ENCODE data around the gene UQCRH. TPM values are rescaled to one million over a fixed set of nuclear protein-coding genes. Genes with fewer than 3 reads are reported as not detected.

The UQCRH gene
- polyA plus RNA-seq, 1 of the 3 experiments (the other 2 are of a cell fraction): 971 TPM

GRCh38 chr1:46285730-46286477, 17.6 kb upstream of the UQCRH start:
- ChIA-PET POLR2A (interaction anchor here (0.6 to 0.8 kb wide), 2 partner anchors 9 to 17 kb away, joined by 3 read pairs; partner anchors contain the start of gene LRRC41), CTCF (interaction anchor here (0.8 to 1.8 kb wide), 3 partner anchors 14 to 55 kb away, joined by 3 to 4 read pairs (median 4); partner anchors contain the start of gene NSUN4)
- H3K27me3 ChIP-seq (ENCODE audit: insufficient read depth): no peaks in the 10 kb centered on the region
- peaks cover 30% of the 10 kb centered on the region for H3F3A ChIP-seq (replicated peaks; ENCODE audit: insufficient read depth)
- no peaks in the 10 kb centered on the region for H3K9me3 ChIP-seq
- H3K4me2 ChIP-seq: no peak overlapping the region
- H3K36me3 ChIP-seq (replicated peaks in 1 of 2; ENCODE audit: control insufficient read depth in 1 of 2, insufficient read depth in 2 of 2, low read length in 1 of 2): peaks cover 27 to 51% of the 10 kb centered on the region in 2 experiments
- H3K79me2 ChIP-seq (ENCODE audit: insufficient read depth): peaks cover 6% of the 10 kb centered on the region; the same call in 1 of the 2 replicates
- no peak for TF ChIP-seq EZH2phosphoT487 (IDR thresholded peaks at IDR 0.05; ENCODE audit: borderline replicate concordance, low read depth)
- no peak for TF ChIP-seq SIN3A (IDR thresholded peaks at IDR 0.05; ENCODE audit: borderline replicate concordance, low read depth, low read length)
- no peak for TF ChIP-seq FOXM1 (IDR thresholded peaks at IDR 0.05; ENCODE audit: low read depth)
- TF ChIP-seq, protein P1, sequence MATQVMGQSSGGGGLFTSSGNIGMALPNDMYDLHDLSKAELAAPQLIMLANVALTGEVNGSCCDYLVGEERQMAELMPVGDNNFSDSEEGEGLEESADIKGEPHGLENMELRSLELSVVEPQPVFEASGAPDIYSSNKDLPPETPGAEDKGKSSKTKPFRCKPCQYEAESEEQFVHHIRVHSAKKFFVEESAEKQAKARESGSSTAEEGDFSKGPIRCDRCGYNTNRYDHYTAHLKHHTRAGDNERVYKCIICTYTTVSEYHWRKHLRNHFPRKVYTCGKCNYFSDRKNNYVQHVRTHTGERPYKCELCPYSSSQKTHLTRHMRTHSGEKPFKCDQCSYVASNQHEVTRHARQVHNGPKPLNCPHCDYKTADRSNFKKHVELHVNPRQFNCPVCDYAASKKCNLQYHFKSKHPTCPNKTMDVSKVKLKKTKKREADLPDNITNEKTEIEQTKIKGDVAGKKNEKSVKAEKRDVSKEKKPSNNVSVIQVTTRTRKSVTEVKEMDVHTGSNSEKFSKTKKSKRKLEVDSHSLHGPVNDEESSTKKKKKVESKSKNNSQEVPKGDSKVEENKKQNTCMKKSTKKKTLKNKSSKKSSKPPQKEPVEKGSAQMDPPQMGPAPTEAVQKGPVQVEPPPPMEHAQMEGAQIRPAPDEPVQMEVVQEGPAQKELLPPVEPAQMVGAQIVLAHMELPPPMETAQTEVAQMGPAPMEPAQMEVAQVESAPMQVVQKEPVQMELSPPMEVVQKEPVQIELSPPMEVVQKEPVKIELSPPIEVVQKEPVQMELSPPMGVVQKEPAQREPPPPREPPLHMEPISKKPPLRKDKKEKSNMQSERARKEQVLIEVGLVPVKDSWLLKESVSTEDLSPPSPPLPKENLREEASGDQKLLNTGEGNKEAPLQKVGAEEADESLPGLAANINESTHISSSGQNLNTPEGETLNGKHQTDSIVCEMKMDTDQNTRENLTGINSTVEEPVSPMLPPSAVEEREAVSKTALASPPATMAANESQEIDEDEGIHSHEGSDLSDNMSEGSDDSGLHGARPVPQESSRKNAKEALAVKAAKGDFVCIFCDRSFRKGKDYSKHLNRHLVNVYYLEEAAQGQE (IDR thresholded peaks at IDR 0.05; ENCODE audit: low read depth, low read length): no peak
- TF ChIP-seq GATA2 (CRISPR knock-in tag; IDR thresholded peaks at IDR 0.05): no peak
- TF ChIP-seq NRF1 (IDR thresholded peaks at IDR 0.05; ENCODE audit: low read depth, low read length): no peak
- no peak for TF ChIP-seq MEF2A (IDR thresholded peaks at IDR 0.05; ENCODE audit: borderline replicate concordance, low read depth)
- TF ChIP-seq FOXJ3 (CRISPR knock-in tag; IDR thresholded peaks at IDR 0.05): no peak
- peaks cover 3% of the 10 kb centered on the region; the same call in 1 of the 2 replicates for H4K20me1 ChIP-seq (ENCODE audit: insufficient read depth)
- H3K4me3 ChIP-seq (ENCODE audit: low read depth in 2 of 2, low read length in 1 of 2): no peak overlapping the region
- no peak for DNase-seq
- 96% methylated on average over 22 of the region's 27 CpGs for WGBS (ENCODE audit: low lambda C conversion rate)
- no peak overlapping the region for H2AFZ ChIP-seq (ENCODE audit: low read depth)
- no peak overlapping the region for H3K27ac ChIP-seq (ENCODE audit: low read depth in 2 of 2, low read length in 1 of 2)
- H3K4me1 ChIP-seq (ENCODE audit: control insufficient read depth in 1 of 2, insufficient read depth in 2 of 2, low read depth in 1 of 2, low read length in 1 of 2): 0 out of 4 replicates have a peak, but pooled peaks cover 0 to 6% of the 10 kb centered on the region in 2 experiments
- no peaks in the 10 kb centered on the region for H3K9me2 ChIP-seq
- H3K9ac ChIP-seq: no peak overlapping the region

- Histone ChIP-seq H3K79me2 (ENCODE audit: insufficient read depth) (0 out of 2 replicates have a peak, but pooled peaks cover 6% of the 10 kb centered on the region), H3K4me2 (no peak overlapping the region), H3K9me3 (no peaks in the 10 kb centered on the region), H3K27ac (ENCODE audit: low read depth in 2 of 2, low read length in 1 of 2) (peak overlapping the region in 1 of 2 experiments; percentile 57; a peak in 2 of 4 replicates), H3K36me3 (replicated peaks in 1 of 2; ENCODE audit: control insufficient read depth in 1 of 2, insufficient read depth in 2 of 2, low read length in 1 of 2) (peaks cover 22 to 42% of the 10 kb centered on the region in 2 experiments), H3K4me3 (ENCODE audit: low read depth in 2 of 2, low read length in 1 of 2) (no peak overlapping the region), H3K4me1 (ENCODE audit: control insufficient read depth in 1 of 2, insufficient read depth in 2 of 2, low read depth in 1 of 2, low read length in 1 of 2) (0 out of 4 replicates have a peak, but pooled peaks cover 0 to 6% of the 10 kb centered on the region in 2 experiments), H4K20me1 (ENCODE audit: insufficient read depth) (peaks cover 3% of the 10 kb centered on the region; the same call in 1 of the 2 replicates), H3F3A (replicated peaks; ENCODE audit: insufficient read depth) (peaks cover 40% of the 10 kb centered on the region), H3K9me2 (no peaks in the 10 kb centered on the region), H3K9ac (no peak overlapping the region), H3K27me3 (ENCODE audit: insufficient read depth) (no peaks in the 10 kb centered on the region), H2AFZ (ENCODE audit: low read depth) (no peak overlapping the region)
- CTCF ChIA-PET: interaction anchor here (0.8 kb wide), 1 partner anchor 21 kb away, joined by 3 read pairs; no protein-coding TSS in a partner anchor
- no peak for DNase-seq
- POLR2A ChIA-PET: no interaction called here
- WGBS (ENCODE audit: low lambda C conversion rate): 93% methylated on average over 1 of the region's 1 CpG
- TF ChIP-seq MAX (IDR thresholded peaks at IDR 0.05; ENCODE audit: low read depth): no peak
- TF ChIP-seq EZH2phosphoT487 (IDR thresholded peaks at IDR 0.05; ENCODE audit: borderline replicate concordance, low read depth): no peak
- no peak for TF ChIP-seq GABPA (IDR thresholded peaks at IDR 0.05; ENCODE audit: low read depth)
- TF ChIP-seq POLR2AphosphoS5 (IDR thresholded peaks at IDR 0.05; ENCODE audit: low read depth, low read length): no peak
- TF ChIP-seq NRF1 (IDR thresholded peaks at IDR 0.05; ENCODE audit: low read depth, low read length): no peak
- TF ChIP-seq EP300 (IDR thresholded peaks at IDR 0.05; ENCODE audit: borderline replicate concordance in 1 of 2, low read depth in 1 of 2, low read length in 1 of 2): no peak
- TF ChIP-seq MEF2A (IDR thresholded peaks at IDR 0.05; ENCODE audit: borderline replicate concordance, low read depth): no peak
- TF ChIP-seq USF1 (IDR thresholded peaks at IDR 0.05; ENCODE audit: borderline replicate concordance, low read depth): no peak
- no peak for TF ChIP-seq RCOR1 (IDR thresholded peaks at IDR 0.05; ENCODE audit: low read length)
- no peak for TF ChIP-seq CHD2 (IDR thresholded peaks at IDR 0.05; ENCODE audit: low read length, partially characterized antibody)
- no peak for TF ChIP-seq ELF1 (IDR thresholded peaks at IDR 0.05)
- TF ChIP-seq PBX3 (IDR thresholded peaks at IDR 0.05): no peak
- no peak for TF ChIP-seq IRF3 (IDR thresholded peaks at IDR 0.05; ENCODE audit: low read depth, low read length)
Observed at GRCh38 chr1:46288485-46289133, 14.9 kb upstream of the UQCRH start.

Data from SK-N-SH (cell line).